ENCODE data around the gene KIAA1614.

KIAA1614 gene

GRCh38 chr1:180997843-180998504, 85.3 kb downstream of the KIAA1614 start:
- Histone ChIP-seq H3K4me1 (ENCODE audit: low read length) (no peaks in the 10 kb centered on the region), H3K79me2 (ENCODE audit: low read length) (no peaks in the 10 kb centered on the region), H2AFZ (ENCODE audit: low read depth, low read length) (no peak overlapping the region), H3K4me3 (ENCODE audit: low read length) (no peak overlapping the region), H3K4me2 (ENCODE audit: low read length) (no peak overlapping the region), H3K9me3 (ENCODE audit: insufficient read depth, low read length) (no peaks in the 10 kb centered on the region), H3K27ac (ENCODE audit: low read length) (no peak overlapping the region), H4K20me1 (ENCODE audit: insufficient read depth, low read length) (peaks cover 15% of the 10 kb centered on the region; the same call in 1 of the 2 replicates), H3K36me3 (replicated peaks; ENCODE audit: low read depth, low read length) (peaks cover 34% of the 10 kb centered on the region), H3K9ac (ENCODE audit: low read length) (no peak overlapping the region), H3K27me3 (ENCODE audit: low read depth, low read length) (no peaks in the 10 kb centered on the region)
- TF ChIP-seq EZH2phosphoT487 (IDR thresholded peaks at IDR 0.05; ENCODE audit: low read depth) (no peak), CTCF (IDR thresholded peaks at IDR 0.05; ENCODE audit: low read depth, low read length) (no peak)
